ENCODE data around the gene NDFIP1.
"Not testable (repeated sequence)": the region's sequence is repeated elsewhere in the genome, so short reads cannot be mapped to it uniquely, and the experiment has no call there.

Gene NDFIP1

GRCh38 chr5:142181547-142182163, 73.1 kb downstream of the NDFIP1 start:
- Histone ChIP-seq H3K27me3 (replicated peaks; ENCODE audit: control insufficient read depth, insufficient read depth, low read length) (peaks cover 4% of the 10 kb centered on the region), H3K4me1 (ENCODE audit: control insufficient read depth, insufficient read depth, low read length) (no peaks in the 10 kb centered on the region), H3K36me3 (ENCODE audit: control insufficient read depth, insufficient read depth, low read length, severe bottlenecking) (no peaks in the 10 kb centered on the region), H3K4me3 (ENCODE audit: low read length) (no peak overlapping the region), H3K9me3 (ENCODE audit: control insufficient read depth, low read length) (no peaks in the 10 kb centered on the region), H3K9ac (ENCODE audit: low read length) (no peak overlapping the region)
- DNase-seq (ENCODE audit: low read depth), result no peak

GRCh38 chr5:142182840-142183239, 74.3 kb downstream of the NDFIP1 start:
- Histone ChIP-seq H3K4me1 (ENCODE audit: control insufficient read depth, insufficient read depth, low read length) (no peaks in the 10 kb centered on the region), H3K36me3 (ENCODE audit: control insufficient read depth, insufficient read depth, low read length, severe bottlenecking) (no peaks in the 10 kb centered on the region), H3K9me3 (ENCODE audit: control insufficient read depth, low read length) (no peaks in the 10 kb centered on the region), H3K27me3 (replicated peaks; ENCODE audit: control insufficient read depth, insufficient read depth, low read length) (peaks cover 4% of the 10 kb centered on the region), H3K4me3 (ENCODE audit: low read length) (no peak overlapping the region), H3K9ac (ENCODE audit: low read length) (no peak overlapping the region)
- DNase-seq (ENCODE audit: low read depth), result no peak

- Histone ChIP-seq H3K27me3 (replicated peaks; ENCODE audit: control insufficient read depth, insufficient read depth, low read length) (peaks cover 4% of the 10 kb centered on the region), H3K4me3 (ENCODE audit: low read length) (no peak overlapping the region), H3K4me1 (ENCODE audit: control insufficient read depth, insufficient read depth, low read length) (no peaks in the 10 kb centered on the region), H3K9ac (ENCODE audit: low read length) (no peak overlapping the region), H3K9me3 (ENCODE audit: control insufficient read depth, low read length) (no peaks in the 10 kb centered on the region), H3K36me3 (ENCODE audit: control insufficient read depth, insufficient read depth, low read length, severe bottlenecking) (no peaks in the 10 kb centered on the region)
- no peak for DNase-seq (ENCODE audit: low read depth)
Observed at GRCh38 chr5:142183561-142183960, 75.0 kb downstream of the NDFIP1 start.

- Histone ChIP-seq H3K9me3 (ENCODE audit: control insufficient read depth, low read length) (no peaks in the 10 kb centered on the region), H3K27me3 (replicated peaks; ENCODE audit: control insufficient read depth, insufficient read depth, low read length) (peaks cover 4% of the 10 kb centered on the region), H3K9ac (ENCODE audit: low read length) (no peak overlapping the region), H3K36me3 (ENCODE audit: control insufficient read depth, insufficient read depth, low read length, severe bottlenecking) (no peaks in the 10 kb centered on the region), H3K4me3 (ENCODE audit: low read length) (no peak overlapping the region), H3K4me1 (ENCODE audit: control insufficient read depth, insufficient read depth, low read length) (no peaks in the 10 kb centered on the region)
- DNase-seq (ENCODE audit: low read depth), result no peak
Observed at GRCh38 chr5:142184988-142185387, 76.4 kb downstream of the NDFIP1 start.

GRCh38 chr5:142186514-142186856, 77.9 kb downstream of the NDFIP1 start:
- no peak overlapping the region for H3K4me3 ChIP-seq (ENCODE audit: low read length)
- no peak for DNase-seq (ENCODE audit: low read depth)
- no peaks in the 10 kb centered on the region for H3K36me3 ChIP-seq (ENCODE audit: control insufficient read depth, insufficient read depth, low read length, severe bottlenecking)

DNA sequence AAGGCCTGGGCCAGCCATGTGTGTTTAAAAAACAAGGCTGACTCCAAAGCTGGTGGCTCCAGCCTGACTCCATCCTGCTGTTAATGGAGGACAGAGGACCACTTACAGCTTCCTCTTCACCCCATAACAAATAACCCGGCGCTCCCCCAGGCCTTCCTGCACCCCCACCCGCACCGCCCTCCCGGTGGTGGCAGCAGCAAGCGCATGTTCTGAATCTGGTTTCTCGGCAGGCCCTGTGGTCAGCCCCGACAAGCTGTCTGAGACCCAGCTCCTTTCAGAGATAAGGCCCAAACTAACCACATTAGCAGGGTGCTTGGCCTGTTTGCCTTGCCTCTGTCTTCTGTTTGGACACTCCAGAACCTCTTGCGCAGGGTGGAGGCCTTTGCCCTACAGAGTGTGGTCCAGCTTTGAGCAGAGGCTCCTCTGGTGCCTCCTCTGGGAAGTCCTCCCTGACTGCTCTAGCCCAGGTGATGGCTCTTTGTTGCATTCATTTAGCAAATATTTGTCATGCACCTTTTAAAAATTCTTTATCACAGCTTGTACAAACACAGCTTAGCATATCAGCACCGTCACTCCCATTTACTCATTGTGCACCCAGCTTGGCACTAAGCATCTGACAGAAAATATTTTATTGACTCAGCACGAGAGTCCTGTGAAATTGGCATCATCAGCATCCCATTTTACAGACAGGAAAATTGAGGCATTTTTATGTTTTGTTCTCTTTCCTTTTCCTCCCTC, 78.4 kb downstream of the NDFIP1 start:
- DNase-seq (ENCODE audit: low read depth), result no peak
- H3K9me3 ChIP-seq (ENCODE audit: control insufficient read depth, low read length), result no peaks in the 10 kb centered on the region
- H3K4me1 ChIP-seq (ENCODE audit: control insufficient read depth, insufficient read depth, low read length), result no peaks in the 10 kb centered on the region
- H3K4me3 ChIP-seq (ENCODE audit: low read length), result no peak overlapping the region
- peaks cover 4% of the 10 kb centered on the region for H3K27me3 ChIP-seq (replicated peaks; ENCODE audit: control insufficient read depth, insufficient read depth, low read length)
- H3K36me3 ChIP-seq (ENCODE audit: control insufficient read depth, insufficient read depth, low read length, severe bottlenecking), result no peaks in the 10 kb centered on the region
- no peak overlapping the region for H3K9ac ChIP-seq (ENCODE audit: low read length)

More at GRCh38 chr5:142186514-142186856, 77.9 kb downstream of the NDFIP1 start:
- Histone ChIP-seq H3K4me1 (ENCODE audit: control insufficient read depth, insufficient read depth, low read length) (no peaks in the 10 kb centered on the region), H3K9me3 (ENCODE audit: control insufficient read depth, low read length) (no peaks in the 10 kb centered on the region), H3K27me3 (replicated peaks; ENCODE audit: control insufficient read depth, insufficient read depth, low read length) (peaks cover 4% of the 10 kb centered on the region), H3K9ac (ENCODE audit: low read length) (no peak overlapping the region)

DNA sequence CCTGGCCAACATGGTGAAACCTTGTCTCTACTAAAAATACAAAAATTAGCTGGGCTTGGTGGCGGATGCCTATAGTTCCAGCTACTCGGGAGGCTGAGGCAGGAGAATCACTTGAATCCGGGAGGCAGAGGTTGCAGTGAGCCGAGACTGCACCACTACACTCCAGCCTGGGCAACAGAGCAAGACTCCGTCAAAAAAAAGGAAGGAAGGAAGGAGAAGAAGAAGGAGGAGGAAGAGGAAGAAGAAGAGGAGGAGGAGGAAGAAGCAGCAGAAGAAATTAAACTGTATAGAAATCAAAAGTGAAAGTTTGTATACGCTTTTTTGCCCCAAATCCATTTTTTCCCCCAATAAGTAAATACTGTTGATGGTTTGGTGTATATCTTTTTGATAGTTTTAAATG, 80.1 kb downstream of the NDFIP1 start:
- H3K9me3 ChIP-seq (ENCODE audit: control insufficient read depth, low read length); DNase-seq (ENCODE audit: low read depth); H3K4me3 ChIP-seq (ENCODE audit: low read length); H3K4me1 ChIP-seq (ENCODE audit: control insufficient read depth, insufficient read depth, low read length); H3K9ac ChIP-seq (ENCODE audit: low read length); H3K27me3 ChIP-seq (replicated peaks; ENCODE audit: control insufficient read depth, insufficient read depth, low read length); H3K36me3 ChIP-seq (ENCODE audit: control insufficient read depth, insufficient read depth, low read length, severe bottlenecking): not testable (repeated sequence)

GRCh38 chr5:142189813-142190212, 81.2 kb downstream of the NDFIP1 start:
- Histone ChIP-seq H3K4me1 (ENCODE audit: control insufficient read depth, insufficient read depth, low read length) (peaks cover 6% of the 10 kb centered on the region), H3K4me3 (ENCODE audit: low read length) (no peak overlapping the region)
- DNase-seq (ENCODE audit: low read depth), result no peak

GRCh38 chr5:142191776-142192175, 83.2 kb downstream of the NDFIP1 start:
- Histone ChIP-seq H3K4me3 (ENCODE audit: low read length) (no peak overlapping the region), H3K9ac (ENCODE audit: low read length) (no peak overlapping the region), H3K36me3 (ENCODE audit: control insufficient read depth, insufficient read depth, low read length, severe bottlenecking) (no peaks in the 10 kb centered on the region), H3K27me3 (replicated peaks; ENCODE audit: control insufficient read depth, insufficient read depth, low read length) (peaks cover 4% of the 10 kb centered on the region), H3K9me3 (ENCODE audit: control insufficient read depth, low read length) (no peaks in the 10 kb centered on the region), H3K4me1 (ENCODE audit: control insufficient read depth, insufficient read depth, low read length) (peaks cover 6% of the 10 kb centered on the region)
- no peak for DNase-seq (ENCODE audit: low read depth)

More at GRCh38 chr5:142189813-142190212, 81.2 kb downstream of the NDFIP1 start:
- H3K9me3 ChIP-seq (ENCODE audit: control insufficient read depth, low read length), result no peaks in the 10 kb centered on the region
- H3K27me3 ChIP-seq (replicated peaks; ENCODE audit: control insufficient read depth, insufficient read depth, low read length), result peaks cover 4% of the 10 kb centered on the region
- no peaks in the 10 kb centered on the region for H3K36me3 ChIP-seq (ENCODE audit: control insufficient read depth, insufficient read depth, low read length, severe bottlenecking)
- no peak overlapping the region for H3K9ac ChIP-seq (ENCODE audit: low read length)

DNA sequence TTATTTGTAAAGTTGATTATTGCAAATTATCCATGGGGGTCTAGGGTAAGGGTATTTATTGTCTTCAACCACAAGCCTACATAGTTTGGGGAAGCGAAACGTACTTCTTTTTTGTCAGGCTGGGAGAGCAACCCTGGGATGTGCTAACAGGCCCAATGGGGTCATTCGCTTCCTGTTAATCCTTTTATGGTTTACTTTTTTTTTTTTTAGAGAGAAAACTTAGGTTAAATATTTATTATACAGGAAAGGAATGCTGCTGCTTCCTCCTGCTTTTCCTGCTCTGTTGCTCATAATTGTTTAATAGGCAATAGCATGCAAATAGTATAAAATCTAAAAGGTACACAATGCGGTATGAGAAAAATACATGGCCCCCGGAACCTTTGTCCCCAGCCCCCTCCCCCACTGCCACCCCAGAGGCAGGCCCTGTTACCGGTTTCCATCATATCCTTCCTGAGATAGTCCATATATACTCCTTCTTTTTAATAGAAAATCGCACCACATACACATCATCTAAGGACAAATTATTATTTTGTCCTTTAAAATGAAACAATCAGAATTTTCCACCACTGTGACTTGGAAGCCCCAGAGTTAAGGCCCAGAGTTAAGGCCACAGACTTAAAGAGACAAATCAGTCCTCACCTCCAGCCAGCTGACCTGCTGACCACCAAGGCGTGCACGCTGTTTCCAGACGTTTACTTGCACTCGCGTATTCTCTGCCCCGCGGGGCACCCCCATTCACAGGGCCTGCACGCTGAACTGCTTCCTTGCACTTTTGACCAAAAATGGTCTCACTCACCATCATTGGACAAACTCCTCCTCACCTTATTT, 83.9 kb downstream of the NDFIP1 start:
- DNase-seq (ENCODE audit: low read depth), result no peak
- H3K9me3 ChIP-seq (ENCODE audit: control insufficient read depth, low read length), result no peaks in the 10 kb centered on the region
- peaks cover 4% of the 10 kb centered on the region for H3K27me3 ChIP-seq (replicated peaks; ENCODE audit: control insufficient read depth, insufficient read depth, low read length)
- H3K9ac ChIP-seq (ENCODE audit: low read length), result no peak overlapping the region
- H3K36me3 ChIP-seq (ENCODE audit: control insufficient read depth, insufficient read depth, low read length, severe bottlenecking), result no peaks in the 10 kb centered on the region
- no peak overlapping the region for H3K4me3 ChIP-seq (ENCODE audit: low read length)
- peaks cover 6% of the 10 kb centered on the region for H3K4me1 ChIP-seq (ENCODE audit: control insufficient read depth, insufficient read depth, low read length)

DNA sequence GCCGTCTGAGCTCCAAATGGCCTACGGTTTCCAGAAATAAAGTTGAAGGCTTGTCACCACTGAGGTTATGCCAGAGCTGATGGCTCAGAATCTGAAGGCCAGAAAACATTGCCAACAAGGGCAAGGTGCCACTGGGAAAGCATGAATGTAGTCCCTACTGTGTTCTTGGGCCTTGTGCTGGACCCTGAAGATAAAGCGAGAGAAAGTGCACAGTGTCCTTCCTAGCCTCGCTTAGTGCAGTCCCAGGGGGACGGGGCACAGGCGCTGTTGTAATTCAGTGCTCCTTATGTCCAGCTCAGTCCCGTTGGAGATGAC, 84.5 kb downstream of the NDFIP1 start:
- no peaks in the 10 kb centered on the region for H3K9me3 ChIP-seq (ENCODE audit: control insufficient read depth, low read length)
- DNase-seq (ENCODE audit: low read depth), result no peak
- H3K27me3 ChIP-seq (replicated peaks; ENCODE audit: control insufficient read depth, insufficient read depth, low read length), result peaks cover 4% of the 10 kb centered on the region
- no peak overlapping the region for H3K9ac ChIP-seq (ENCODE audit: low read length)
- no peaks in the 10 kb centered on the region for H3K36me3 ChIP-seq (ENCODE audit: control insufficient read depth, insufficient read depth, low read length, severe bottlenecking)
- peaks cover 6% of the 10 kb centered on the region for H3K4me1 ChIP-seq (ENCODE audit: control insufficient read depth, insufficient read depth, low read length)
- H3K4me3 ChIP-seq (ENCODE audit: low read length), result no peak overlapping the region

Data from adipocyte (in vitro differentiated cells).